Measurements from ENCODE around the gene SPOCK2. TPM values are rescaled to one million over a fixed set of nuclear protein-coding genes. Genes with fewer than 3 reads are reported as not detected.

Gene SPOCK2
- total and polyA plus RNA-seq, 2 of the 4 experiments (the other 2 are of a cell fraction): 0.02 TPM; not detected in 1

GRCh38 chr10:72011016-72011415, 77.3 kb downstream of the SPOCK2 start:
- BruUV-seq (replicated peaks): no TSS peak

More at GRCh38 chr10:72011016-72011415, 77.3 kb downstream of the SPOCK2 start:
- H3K14ac ChIP-seq (replicated peaks; ENCODE audit: low read depth, low read length): no peak overlapping the region
- H3K56ac ChIP-seq (ENCODE audit: extremely low read depth, insufficient read depth, low read length): no peak overlapping the region
- dilution Hi-C loops (cut with HindIII; ENCODE audit: low sequenced_read_pairs, unreplicated experiment) (no loop called here), in situ Hi-C loops (cut with MboI; ENCODE audit: low sequenced_read_pairs) (no loop called here), intact Hi-C loops (cut with micrococcal nuclease) (no loop called here)
- H3K4me1 ChIP-seq (ENCODE audit: control insufficient read depth, insufficient read depth, low read length): peaks cover 20% of the 10 kb centered on the region
- CTCF ChIA-PET: interaction anchor here (0.8 to 1.5 kb wide), 2 partner anchors 25 to 37 kb away, joined by 3 to 4 read pairs; no protein-coding TSS in a partner anchor
- H3K9me3 ChIP-seq (ENCODE audit: control insufficient read depth, insufficient read depth, low read length): no peaks in the 10 kb centered on the region
- POLR2A ChIA-PET (ENCODE audit: unreplicated experiment): no interaction called here
- TF ChIP-seq MAZ (IDR thresholded peaks at IDR 0.05; ENCODE audit: borderline replicate concordance, low read depth, low read length): no peak
- TF ChIP-seq MXI1 (IDR thresholded peaks at IDR 0.05; ENCODE audit: borderline replicate concordance, low read depth, low read length): no peak
- TF ChIP-seq RCOR1 (IDR thresholded peaks at IDR 0.05; ENCODE audit: insufficient replicate concordance, low read length): no peak
- TF ChIP-seq RFX5 (IDR thresholded peaks at IDR 0.05; ENCODE audit: low read depth, low read length): no peak
- TF ChIP-seq FOS (IDR thresholded peaks at IDR 0.05; ENCODE audit: low read depth, low read length): no peak
- TF ChIP-seq, protein P1, sequence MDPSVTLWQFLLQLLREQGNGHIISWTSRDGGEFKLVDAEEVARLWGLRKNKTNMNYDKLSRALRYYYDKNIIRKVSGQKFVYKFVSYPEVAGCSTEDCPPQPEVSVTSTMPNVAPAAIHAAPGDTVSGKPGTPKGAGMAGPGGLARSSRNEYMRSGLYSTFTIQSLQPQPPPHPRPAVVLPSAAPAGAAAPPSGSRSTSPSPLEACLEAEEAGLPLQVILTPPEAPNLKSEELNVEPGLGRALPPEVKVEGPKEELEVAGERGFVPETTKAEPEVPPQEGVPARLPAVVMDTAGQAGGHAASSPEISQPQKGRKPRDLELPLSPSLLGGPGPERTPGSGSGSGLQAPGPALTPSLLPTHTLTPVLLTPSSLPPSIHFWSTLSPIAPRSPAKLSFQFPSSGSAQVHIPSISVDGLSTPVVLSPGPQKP (IDR thresholded peaks at IDR 0.05; ENCODE audit: borderline replicate concordance, low read depth, low read length): no peak
- no peak for TF ChIP-seq BHLHE40 (IDR thresholded peaks at IDR 0.05; ENCODE audit: low read depth, low read length)
- TF ChIP-seq, protein P2, sequence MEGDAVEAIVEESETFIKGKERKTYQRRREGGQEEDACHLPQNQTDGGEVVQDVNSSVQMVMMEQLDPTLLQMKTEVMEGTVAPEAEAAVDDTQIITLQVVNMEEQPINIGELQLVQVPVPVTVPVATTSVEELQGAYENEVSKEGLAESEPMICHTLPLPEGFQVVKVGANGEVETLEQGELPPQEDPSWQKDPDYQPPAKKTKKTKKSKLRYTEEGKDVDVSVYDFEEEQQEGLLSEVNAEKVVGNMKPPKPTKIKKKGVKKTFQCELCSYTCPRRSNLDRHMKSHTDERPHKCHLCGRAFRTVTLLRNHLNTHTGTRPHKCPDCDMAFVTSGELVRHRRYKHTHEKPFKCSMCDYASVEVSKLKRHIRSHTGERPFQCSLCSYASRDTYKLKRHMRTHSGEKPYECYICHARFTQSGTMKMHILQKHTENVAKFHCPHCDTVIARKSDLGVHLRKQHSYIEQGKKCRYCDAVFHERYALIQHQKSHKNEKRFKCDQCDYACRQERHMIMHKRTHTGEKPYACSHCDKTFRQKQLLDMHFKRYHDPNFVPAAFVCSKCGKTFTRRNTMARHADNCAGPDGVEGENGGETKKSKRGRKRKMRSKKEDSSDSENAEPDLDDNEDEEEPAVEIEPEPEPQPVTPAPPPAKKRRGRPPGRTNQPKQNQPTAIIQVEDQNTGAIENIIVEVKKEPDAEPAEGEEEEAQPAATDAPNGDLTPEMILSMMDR (conservative IDR thresholded peaks at IDR 0.05; ENCODE audit: low read depth, low read length): no peak
- TF ChIP-seq NFE2L2 (IDR thresholded peaks at IDR 0.05; ENCODE audit: low read depth, low read length): no peak
- TF ChIP-seq SMC3 (IDR thresholded peaks at IDR 0.05; ENCODE audit: low read depth, low read length): no peak
- H4K5ac ChIP-seq (ENCODE audit: low read depth, low read length): no peak overlapping the region
- DNase-seq: no peak
- no peak overlapping the region for H2AFZ ChIP-seq (replicated peaks; ENCODE audit: low read length, poor library complexity)
- no peak overlapping the region for H2BK5ac ChIP-seq (ENCODE audit: low read depth, low read length, poor library complexity, severe bottlenecking)
- no peak overlapping the region for H3K18ac ChIP-seq (ENCODE audit: low read depth, low read length)
- H3K9ac ChIP-seq (ENCODE audit: low read depth, low read length): no peak overlapping the region
- no peak overlapping the region for H2BK120ac ChIP-seq (ENCODE audit: low read depth, low read length)
- WGBS, 2 experiments (ENCODE audit: extremely low coverage in 2 of 2, insufficient read length in 1 of 2): 83% methylated on average over 2 of the region's 9 CpGs; no CpG with 5 or more reads in 1 of the 2 experiments
- no peaks in the 10 kb centered on the region for H3K27me3 ChIP-seq (ENCODE audit: control insufficient read depth, insufficient read depth, low read length)
- H2AK9ac ChIP-seq (replicated peaks; ENCODE audit: low read depth, low read length, poor library complexity): no peak overlapping the region
- no peak overlapping the region for H3K23ac ChIP-seq (ENCODE audit: low read depth, low read length)
- H3K27ac ChIP-seq (ENCODE audit: insufficient read depth, low read length): no peak overlapping the region
- ATAC-seq (ENCODE audit: low read depth): no peak
- no peak overlapping the region for H4K8ac ChIP-seq (ENCODE audit: low read depth in 2 of 2, low read length in 2 of 2)
- no peak overlapping the region for H2BK15ac ChIP-seq (ENCODE audit: low read depth, low read length)
- no peak overlapping the region for H3K4me3 ChIP-seq (ENCODE audit: insufficient read depth, low read depth, low read length)
- H4K20me1 ChIP-seq (ENCODE audit: insufficient read depth, low read length): no peaks in the 10 kb centered on the region
- peak overlapping the region; percentile 95; the same call in 1 of the 2 replicates for H3K4ac ChIP-seq (ENCODE audit: low read depth, low read length)
- H4K91ac ChIP-seq (ENCODE audit: insufficient read depth, low read depth, low read length): no peak overlapping the region
- peaks cover 35% of the 10 kb centered on the region for H3K9me1 ChIP-seq (ENCODE audit: insufficient read depth, low read length)
- no peak overlapping the region for H2AK5ac ChIP-seq (ENCODE audit: low read depth, low read length)
- peaks cover 18 to 35% of the 10 kb centered on the region in 2 experiments for H3K79me1 ChIP-seq (ENCODE audit: low read depth in 1 of 2, low read length in 2 of 2)
- H2BK20ac ChIP-seq (ENCODE audit: low read depth, low read length): no peak overlapping the region
- peaks cover 21% of the 10 kb centered on the region for H3K36me3 ChIP-seq (ENCODE audit: control insufficient read depth, insufficient read depth, low read length)
- no peak overlapping the region for H3K4me2 ChIP-seq (ENCODE audit: low read depth, low read length)
